ENCODE measurements around the gene ITGA5. TPM values are rescaled to one million over a fixed set of nuclear protein-coding genes. Genes with fewer than 3 reads are reported as not detected.

The ITGA5 gene
- total and polyA plus RNA-seq, 2 of the 13 experiments (the other 11 are each of a cell fraction or from before 2014, with no cell fraction given): 0.20 to 0.40 TPM

- TF ChIP-seq ZBTB40 (IDR thresholded peaks at IDR 0.05) (no peak), ZBTB40 (CRISPR knock-in tag; IDR thresholded peaks at IDR 0.05) (no peak), ZNF496 (CRISPR knock-in tag; IDR thresholded peaks at IDR 0.05; ENCODE audit: insufficient replicate concordance) (no peak), ZBTB14 (CRISPR knock-in tag; IDR thresholded peaks at IDR 0.05) (no peak), ZBTB43 (CRISPR knock-in tag; conservative IDR thresholded peaks at IDR 0.05) (no peak), ZMYM2 (CRISPR knock-in tag; IDR thresholded peaks at IDR 0.05) (no peak), RARA (CRISPR knock-in tag; IDR thresholded peaks at IDR 0.05) (no peak), NFE2 (CRISPR knock-in tag; IDR thresholded peaks at IDR 0.05) (no peak), ZNF512 (CRISPR knock-in tag; IDR thresholded peaks at IDR 0.05) (no peak)
These were observed 46.8 kb downstream of the ITGA5 start (continued) for GRCh38 chr12:54372113-54372806.
